ENCODE measurements around the gene WASF3. TPM values are rescaled to one million over a fixed set of nuclear protein-coding genes. Genes with fewer than 3 reads are reported as not detected.
A peak's percentile ranks its signal among the peaks of the same experiment; 100 is the strongest.

WASF3 gene
- total RNA-seq, 3 donors from 2014 or later (not counting 1 experiment from before 2014, with no cell fraction given): 0.61 TPM; not detected in 2

DNA sequence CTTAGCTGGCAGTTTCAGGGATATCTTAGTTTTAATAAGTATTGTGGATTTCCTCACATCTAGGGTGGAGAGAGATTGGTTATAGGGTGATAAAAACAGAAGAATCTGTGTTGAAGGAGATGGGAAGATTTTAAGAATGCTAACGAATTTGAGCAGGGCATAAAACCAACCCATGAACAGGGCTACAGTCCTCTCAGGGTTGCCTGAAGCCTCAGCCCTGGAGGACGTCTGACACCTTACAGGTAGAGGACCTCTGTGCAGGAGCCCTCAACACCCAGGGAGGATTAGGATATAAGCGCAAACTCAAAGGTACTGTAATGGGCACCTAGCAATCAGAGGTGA is 461 bp upstream of the WASF3 start:
- Mint-ChIP-seq H3K36me3 (peaks cover 10% of the 10 kb centered on the region), H3K9me3 (peaks cover 0 to 2% of the 10 kb centered on the region in 2 donors), H3K27ac (no peak overlapping the region), H3K4me3 (no peak overlapping the region), H3K4me1 (peaks cover 0 to 6% of the 10 kb centered on the region in 2 donors), H3K27me3 (ENCODE audit: low read depth in 2 of 2) (peaks cover 29 to 44% of the 10 kb centered on the region in 2 donors)
- ATAC-seq (no peak), DNase-seq (no peak)
- intact Hi-C loops (cut with micrococcal nuclease): no loop called here
- H3K4me1 ChIP-seq (ENCODE audit: control insufficient read depth, insufficient read depth, low read length): peaks cover 3% of the 10 kb centered on the region
- TF ChIP-seq, protein P1, sequence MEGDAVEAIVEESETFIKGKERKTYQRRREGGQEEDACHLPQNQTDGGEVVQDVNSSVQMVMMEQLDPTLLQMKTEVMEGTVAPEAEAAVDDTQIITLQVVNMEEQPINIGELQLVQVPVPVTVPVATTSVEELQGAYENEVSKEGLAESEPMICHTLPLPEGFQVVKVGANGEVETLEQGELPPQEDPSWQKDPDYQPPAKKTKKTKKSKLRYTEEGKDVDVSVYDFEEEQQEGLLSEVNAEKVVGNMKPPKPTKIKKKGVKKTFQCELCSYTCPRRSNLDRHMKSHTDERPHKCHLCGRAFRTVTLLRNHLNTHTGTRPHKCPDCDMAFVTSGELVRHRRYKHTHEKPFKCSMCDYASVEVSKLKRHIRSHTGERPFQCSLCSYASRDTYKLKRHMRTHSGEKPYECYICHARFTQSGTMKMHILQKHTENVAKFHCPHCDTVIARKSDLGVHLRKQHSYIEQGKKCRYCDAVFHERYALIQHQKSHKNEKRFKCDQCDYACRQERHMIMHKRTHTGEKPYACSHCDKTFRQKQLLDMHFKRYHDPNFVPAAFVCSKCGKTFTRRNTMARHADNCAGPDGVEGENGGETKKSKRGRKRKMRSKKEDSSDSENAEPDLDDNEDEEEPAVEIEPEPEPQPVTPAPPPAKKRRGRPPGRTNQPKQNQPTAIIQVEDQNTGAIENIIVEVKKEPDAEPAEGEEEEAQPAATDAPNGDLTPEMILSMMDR (IDR thresholded peaks at IDR 0.05): no peak
- peaks cover 25% of the 10 kb centered on the region for H3K27me3 ChIP-seq (ENCODE audit: control insufficient read depth, insufficient read depth, low read length)
- no peak overlapping the region for H3K4me3 ChIP-seq (ENCODE audit: low read length)
- WGBS (ENCODE audit: insufficient coverage): 4% methylated on average over 3 of the region's 3 CpGs
- no peaks in the 10 kb centered on the region for H3K36me3 ChIP-seq (ENCODE audit: control insufficient read depth, insufficient read depth, low read length)
- H3K9me3 ChIP-seq (ENCODE audit: control insufficient read depth, insufficient read depth, low read length): no peaks in the 10 kb centered on the region
- H3K27ac ChIP-seq (ENCODE audit: low read length): no peak overlapping the region

DNA sequence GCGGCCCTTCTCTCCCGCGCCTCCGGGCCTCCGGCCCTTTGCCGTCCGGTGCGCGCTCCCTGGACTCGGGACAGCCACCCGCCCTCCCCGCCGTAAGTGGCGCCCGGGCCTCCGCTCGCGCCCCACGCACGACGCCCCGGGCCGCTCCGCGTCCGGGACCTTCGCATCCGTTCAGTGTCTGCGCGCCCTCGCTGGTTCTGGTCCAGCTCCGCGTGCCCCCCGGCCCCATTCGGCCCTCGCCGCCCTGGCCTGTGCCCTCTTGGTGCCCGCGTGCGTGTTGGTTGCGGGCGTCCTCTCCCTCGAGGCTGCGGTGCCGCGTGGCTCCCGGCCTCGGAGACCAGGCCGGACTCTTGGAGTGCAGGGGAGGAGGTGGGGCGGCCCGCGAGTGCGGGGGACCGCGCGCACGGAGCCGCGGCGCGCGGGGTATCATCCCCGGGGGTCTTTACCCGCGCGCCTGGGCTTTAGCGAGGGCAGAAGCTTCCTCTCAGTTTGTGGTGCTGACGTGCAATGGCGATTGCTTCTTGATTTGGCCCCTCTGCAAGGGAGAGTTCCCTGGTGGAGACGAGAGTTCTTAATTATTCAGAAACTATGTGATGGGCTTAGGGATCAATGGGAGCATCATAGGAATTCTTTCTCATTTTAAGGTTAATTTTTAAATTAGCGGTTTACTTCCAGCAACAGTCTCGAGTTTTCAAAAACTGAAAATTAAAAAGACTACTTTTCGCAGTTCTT is 757 bp downstream of the WASF3 start:
- WGBS (ENCODE audit: insufficient coverage): 3% methylated on average over 72 of the region's 73 CpGs
- TF ChIP-seq, protein P1 (IDR thresholded peaks at IDR 0.05): no peak
- peaks cover 3% of the 10 kb centered on the region for H3K4me1 ChIP-seq (ENCODE audit: control insufficient read depth, insufficient read depth, low read length)
- Mint-ChIP-seq H3K9me3 (peaks cover 0 to 2% of the 10 kb centered on the region in 2 donors), H3K4me1 (peaks cover 0 to 6% of the 10 kb centered on the region in 2 donors), H3K27me3 (ENCODE audit: low read depth in 2 of 2) (peaks cover 29 to 44% of the 10 kb centered on the region in 2 donors), H3K27ac (no peak overlapping the region), H3K36me3 (peaks cover 10% of the 10 kb centered on the region), H3K4me3 (peak overlapping the region; percentile 32)
- no peak overlapping the region for H3K4me3 ChIP-seq (ENCODE audit: low read length)
- no peaks in the 10 kb centered on the region for H3K9me3 ChIP-seq (ENCODE audit: control insufficient read depth, insufficient read depth, low read length)
- ATAC-seq: no peak
- DNase-seq: no peak
- H3K36me3 ChIP-seq (ENCODE audit: control insufficient read depth, insufficient read depth, low read length): no peaks in the 10 kb centered on the region
- intact Hi-C loops (cut with micrococcal nuclease): no loop called here
- H3K27me3 ChIP-seq (ENCODE audit: control insufficient read depth, insufficient read depth, low read length): peaks cover 25% of the 10 kb centered on the region
- no peak overlapping the region for H3K27ac ChIP-seq (ENCODE audit: low read length)

DNA sequence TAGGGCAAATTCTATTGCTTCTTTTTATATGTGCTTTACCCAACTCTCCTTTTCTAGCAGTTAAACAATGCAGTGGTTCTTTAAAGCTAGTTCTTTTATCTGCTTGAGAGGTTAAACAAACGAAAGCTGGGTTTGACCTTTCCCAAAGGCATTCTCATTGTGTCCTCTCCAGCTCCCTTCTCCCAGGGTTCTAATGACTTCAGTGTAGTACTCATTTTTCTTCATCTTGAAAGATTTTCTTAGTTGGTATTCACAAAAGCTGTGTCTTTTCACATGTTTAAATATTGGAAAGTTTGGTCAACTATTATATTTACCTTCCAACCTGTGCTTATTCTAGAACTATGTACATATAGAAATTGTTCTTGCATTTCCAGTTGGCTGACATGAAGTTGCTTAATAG is 1.5 kb downstream of the WASF3 start:
- H3K9me3 Mint-ChIP-seq: peaks cover 0 to under 1% of the 10 kb centered on the region in 2 donors
- no peak overlapping the region for H3K4me3 ChIP-seq (ENCODE audit: low read length)
- H3K27me3 ChIP-seq (ENCODE audit: control insufficient read depth, insufficient read depth, low read length): peaks cover 25% of the 10 kb centered on the region
- H3K4me1 Mint-ChIP-seq: peaks cover 0 to 6% of the 10 kb centered on the region in 2 donors
- 40% methylated on average over 1 of the region's 1 CpG for WGBS (ENCODE audit: insufficient coverage)
- DNase-seq (no peak), ATAC-seq (no peak)
- H3K36me3 Mint-ChIP-seq: peaks cover 10% of the 10 kb centered on the region
- peaks cover 31 to 46% of the 10 kb centered on the region in 2 donors for H3K27me3 Mint-ChIP-seq (ENCODE audit: low read depth in 2 of 2)
- peak overlapping the region; percentile 32 for H3K4me3 Mint-ChIP-seq
- H3K27ac ChIP-seq (ENCODE audit: low read length): no peak overlapping the region
- no peaks in the 10 kb centered on the region for H3K36me3 ChIP-seq (ENCODE audit: control insufficient read depth, insufficient read depth, low read length)
- peaks cover 3% of the 10 kb centered on the region for H3K4me1 ChIP-seq (ENCODE audit: control insufficient read depth, insufficient read depth, low read length)
- H3K27ac Mint-ChIP-seq: no peak overlapping the region
- intact Hi-C loops (cut with micrococcal nuclease): no loop called here
- H3K9me3 ChIP-seq (ENCODE audit: control insufficient read depth, insufficient read depth, low read length): no peaks in the 10 kb centered on the region
- TF ChIP-seq, protein P1 (IDR thresholded peaks at IDR 0.05): no peak

DNA sequence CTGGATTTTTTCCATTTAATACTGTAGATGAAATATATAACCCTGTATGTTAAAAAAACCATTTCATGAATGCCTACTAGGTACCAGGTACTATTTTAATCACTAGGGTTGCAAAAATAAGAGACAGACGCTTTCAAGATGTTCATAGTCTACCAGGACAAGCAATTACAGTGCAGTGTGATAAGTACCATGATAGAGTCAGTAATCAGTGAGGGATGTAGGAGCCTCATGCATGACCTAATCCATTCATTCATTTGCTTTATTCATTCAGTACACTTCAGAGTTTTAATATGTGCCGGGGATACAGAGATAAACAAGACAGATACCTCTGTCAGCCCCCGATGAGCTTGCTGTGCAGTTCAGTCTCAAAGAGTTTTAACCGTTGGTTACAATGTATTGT is 3.0 kb downstream of the WASF3 start:
- peaks cover 3% of the 10 kb centered on the region for H3K4me1 ChIP-seq (ENCODE audit: control insufficient read depth, insufficient read depth, low read length)
- H3K4me3 Mint-ChIP-seq: no peak overlapping the region

More for the DNA sequence above, 3.0 kb downstream of the WASF3 start:
- Histone ChIP-seq H3K27me3 (ENCODE audit: control insufficient read depth, insufficient read depth, low read length) (peaks cover 25% of the 10 kb centered on the region), H3K9me3 (ENCODE audit: control insufficient read depth, insufficient read depth, low read length) (no peaks in the 10 kb centered on the region), H3K27ac (ENCODE audit: low read length) (no peak overlapping the region), H3K36me3 (ENCODE audit: control insufficient read depth, insufficient read depth, low read length) (no peaks in the 10 kb centered on the region), H3K4me3 (ENCODE audit: low read length) (no peak overlapping the region)
- Mint-ChIP-seq H3K36me3 (peaks cover 10% of the 10 kb centered on the region), H3K27me3 (ENCODE audit: low read depth in 2 of 2) (peaks cover 23 to 38% of the 10 kb centered on the region in 2 donors), H3K9me3 (no peaks in the 10 kb centered on the region), H3K27ac (no peak overlapping the region), H3K4me1 (peaks cover 0 to 6% of the 10 kb centered on the region in 2 donors)
- whole genome bisulfite sequencing (ENCODE audit: insufficient coverage): 79% methylated on average over 4 of the region's 4 CpGs
- DNase-seq (no peak), ATAC-seq (no peak)
- TF ChIP-seq, protein P1 (IDR thresholded peaks at IDR 0.05): no peak
- intact Hi-C loops (cut with micrococcal nuclease): no loop called here

Data from natural killer cell (primary cell).